ENCODE measurements around the gene TEC. TPM values are rescaled to one million over a fixed set of nuclear protein-coding genes. Genes with fewer than 3 reads are reported as not detected.

Gene TEC
- total and polyA plus RNA-seq, 9 of the 15 experiments (the other 6 are each of a cell fraction or from before 2014, with no cell fraction given), result 5.3 to 14.7 (median 8.8) TPM

- TF ChIP-seq ZBTB40 (IDR thresholded peaks at IDR 0.05) (no peak), ZBTB40 (CRISPR knock-in tag; IDR thresholded peaks at IDR 0.05) (no peak), ZNF316 (IDR thresholded peaks at IDR 0.05) (no peak), SOX6 (IDR thresholded peaks at IDR 0.05) (peak; percentile 88), MEIS2 (IDR thresholded peaks at IDR 0.05; ENCODE audit: partially characterized antibody) (no peak), FOXM1 (IDR thresholded peaks at IDR 0.05; ENCODE audit: low read depth) (peak; percentile 80), FOXM1 (CRISPR knock-in tag; IDR thresholded peaks at IDR 0.05; ENCODE audit: low read depth) (no peak), RBM25 (IDR thresholded peaks at IDR 0.05; ENCODE audit: low read depth, low read length, severe bottlenecking) (no peak), LCOR (CRISPR knock-in tag; IDR thresholded peaks at IDR 0.05) (no peak), HDGF (IDR thresholded peaks at IDR 0.05) (no peak), TFAP4 (CRISPR knock-in tag; IDR thresholded peaks at IDR 0.05; ENCODE audit: borderline replicate concordance) (no peak; the same call in 1 of the 2 replicates), ZNF121 (CRISPR knock-in tag; conservative IDR thresholded peaks at IDR 0.05) (no peak), RAD21 (CRISPR knock-in tag; conservative IDR thresholded peaks at IDR 0.05 in 1 of 2, IDR thresholded peaks at IDR 0.05 in 1 of 2) (no peak), ELF4 (CRISPR knock-in tag; IDR thresholded peaks at IDR 0.05) (no peak), MCM5 (IDR thresholded peaks at IDR 0.05; ENCODE audit: low read depth) (no peak), PHF20 (IDR thresholded peaks at IDR 0.05; ENCODE audit: partially characterized antibody) (no peak), CBX3 (IDR thresholded peaks at IDR 0.05; ENCODE audit: borderline replicate concordance in 1 of 2, low read length in 2 of 2) (peak in 1 of 2 experiments; percentile 57; a peak in 1 of 3 replicates), MAFG (tag; conservative IDR thresholded peaks at IDR 0.05) (no peak), ZNF57 (CRISPR knock-in tag; IDR thresholded peaks at IDR 0.05) (no peak), THAP7 (CRISPR knock-in tag; IDR thresholded peaks at IDR 0.05) (no peak), NFATC3 (IDR thresholded peaks at IDR 0.05) (no peak)
These were observed 143.0 kb downstream of the TEC start (continued) for GRCh38 chr4:48126621-48127020.

All from K562 (cell line).